Testis (tissue), 2 donors: ENCODE measurements around the gene ELK4.

ENCODE experiments used
- POLR2A ChIP-seq: fragments of 450-650 bp; IDR thresholded peaks from one replicate; pipeline ENCODE4 v1.6.1; 2017; ENCODE audit warnings: antibody characterized with exemption, mild to moderate bottlenecking, moderate library complexity
- TF ChIP-seq, protein P1 (sequence below), 3 experiments: fragments of 450-650 bp in 2 of 3; fragments of 200-600 bp in 1 of 3; sonication (generic) in 1 of 3; IDR thresholded peaks; one replicate each; pipeline ENCODE4 v1.5.1; 2016 to 2019; ENCODE audit warnings: antibody characterized with exemption in 3 of 3, mild to moderate bottlenecking in 2 of 3, moderate library complexity in 1 of 3

GRCh38 chr1:205668951-205669340 lies 37.1 kb upstream of the ELK4 start:
- TF ChIP-seq, protein P1, sequence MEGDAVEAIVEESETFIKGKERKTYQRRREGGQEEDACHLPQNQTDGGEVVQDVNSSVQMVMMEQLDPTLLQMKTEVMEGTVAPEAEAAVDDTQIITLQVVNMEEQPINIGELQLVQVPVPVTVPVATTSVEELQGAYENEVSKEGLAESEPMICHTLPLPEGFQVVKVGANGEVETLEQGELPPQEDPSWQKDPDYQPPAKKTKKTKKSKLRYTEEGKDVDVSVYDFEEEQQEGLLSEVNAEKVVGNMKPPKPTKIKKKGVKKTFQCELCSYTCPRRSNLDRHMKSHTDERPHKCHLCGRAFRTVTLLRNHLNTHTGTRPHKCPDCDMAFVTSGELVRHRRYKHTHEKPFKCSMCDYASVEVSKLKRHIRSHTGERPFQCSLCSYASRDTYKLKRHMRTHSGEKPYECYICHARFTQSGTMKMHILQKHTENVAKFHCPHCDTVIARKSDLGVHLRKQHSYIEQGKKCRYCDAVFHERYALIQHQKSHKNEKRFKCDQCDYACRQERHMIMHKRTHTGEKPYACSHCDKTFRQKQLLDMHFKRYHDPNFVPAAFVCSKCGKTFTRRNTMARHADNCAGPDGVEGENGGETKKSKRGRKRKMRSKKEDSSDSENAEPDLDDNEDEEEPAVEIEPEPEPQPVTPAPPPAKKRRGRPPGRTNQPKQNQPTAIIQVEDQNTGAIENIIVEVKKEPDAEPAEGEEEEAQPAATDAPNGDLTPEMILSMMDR (IDR thresholded peaks at IDR 0.05) = no peak
- TF ChIP-seq POLR2A = no peak
